ENCODE measurements around the gene GTF3C5. TPM values are rescaled to one million over a fixed set of nuclear protein-coding genes. Genes with fewer than 3 reads are reported as not detected.

Gene GTF3C5
- total and polyA plus RNA-seq, 9 of the 15 experiments (the other 6 are each of a cell fraction or from before 2014, with no cell fraction given): 3.8 to 118 (median 83.7) TPM

DNA sequence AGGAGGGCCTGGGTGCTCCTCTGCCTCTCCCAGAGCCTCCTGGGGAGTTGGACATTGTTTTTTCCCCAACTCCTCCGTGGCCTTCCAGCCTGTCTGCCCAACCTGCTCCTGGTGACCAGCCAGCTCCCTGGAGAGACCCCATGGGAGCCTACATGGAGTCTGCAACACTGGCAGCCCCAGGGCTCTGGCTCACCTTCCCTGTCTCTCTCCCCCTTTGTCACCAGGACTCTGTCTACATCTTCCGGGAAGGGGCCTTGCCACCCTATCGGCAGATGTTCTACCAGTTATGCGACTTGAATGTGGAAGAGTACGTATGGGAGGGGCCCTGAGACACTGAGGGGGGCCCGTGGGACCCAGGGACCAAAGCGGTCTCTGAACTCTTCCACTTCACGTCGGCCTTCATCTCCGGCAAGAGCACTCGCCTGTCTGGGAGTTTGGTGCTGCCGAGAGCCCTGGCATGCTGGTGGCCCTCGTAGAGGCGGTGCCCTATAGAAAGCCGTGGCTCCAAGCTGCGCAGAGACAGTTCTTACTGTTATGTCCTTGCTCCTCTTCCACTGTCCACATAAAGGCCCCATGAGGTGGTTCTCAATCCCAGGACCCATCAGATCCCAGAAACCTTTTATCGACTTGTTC is 25.1 kb downstream of the GTF3C5 start (continued):
- TF ChIP-seq ZNF174 (CRISPR knock-in tag; IDR thresholded peaks at IDR 0.05): no peak

DNA sequence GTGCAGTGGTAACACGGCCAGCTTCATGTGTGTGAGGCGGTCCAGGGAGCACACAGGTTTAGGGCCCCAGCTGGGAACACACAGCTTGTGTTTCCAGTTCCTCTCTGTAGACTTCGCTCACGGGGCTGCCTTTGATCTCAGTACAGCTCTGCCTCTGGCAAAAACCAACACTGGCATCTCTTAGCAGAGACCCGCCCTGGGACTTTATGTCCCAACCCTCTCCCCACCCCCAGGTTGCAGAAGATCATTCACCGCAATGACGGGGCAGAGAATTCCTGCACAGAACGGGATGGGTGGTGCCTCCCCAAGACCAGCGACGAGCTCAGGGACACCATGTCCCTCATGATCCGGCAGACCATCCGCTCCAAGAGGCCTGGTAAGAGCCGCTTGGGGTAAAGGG is 25.7 kb downstream of the GTF3C5 start:
- Histone ChIP-seq H2AFZ (ENCODE audit: low read depth, low read length) (no peak overlapping the region), H3K36me3 (ENCODE audit: control insufficient read depth, insufficient read depth, low read length) (peaks cover 65% of the 10 kb centered on the region; the same call in 2 of the 3 replicates), H3K9ac (ENCODE audit: insufficient read depth in 1 of 2, low read depth in 2 of 2, low read length in 2 of 2) (0 out of 4 replicates have a peak overlapping the region, but pooled peaks of 1 of the 2 experiments have one; percentile 32), H4K20me1 (replicated peaks; ENCODE audit: control insufficient read depth, insufficient read depth, low read length) (no peaks in the 10 kb centered on the region; the same call in 1 of the 2 replicates), H3K79me2 (ENCODE audit: control insufficient read depth, insufficient read depth, low read length) (no peaks in the 10 kb centered on the region), H3K9me1 (ENCODE audit: control insufficient read depth, insufficient read depth, low read length) (no peaks in the 10 kb centered on the region), H3K27ac (ENCODE audit: extremely low read depth, low read depth, low read length) (no peak overlapping the region), H3K9me3 (replicated peaks; ENCODE audit: control insufficient read depth, insufficient read depth, low read depth, low read length) (no peaks in the 10 kb centered on the region), H3K4me1 (replicated peaks in 1 of 2; ENCODE audit: control insufficient read depth in 2 of 2, insufficient read depth in 2 of 2, low read length in 2 of 2) (peaks cover 20 to 50% of the 10 kb centered on the region in 2 experiments), H3K27me3 (ENCODE audit: control insufficient read depth in 2 of 2, insufficient read depth in 2 of 2, low read length in 2 of 2) (no peaks in the 10 kb centered on the region), H3K4me3 (no peak overlapping the region), H3K4me2 (ENCODE audit: insufficient read depth, low read length) (no peak overlapping the region)
- POLR2A ChIA-PET: interaction anchor here (0.8 to 0.9 kb wide), 2 partner anchors 16 to 24 kb away, joined by 3 read pairs; no protein-coding TSS in a partner anchor
- in situ Hi-C loops (cut with MboI): no loop called here
- CTCF ChIA-PET (ENCODE audit: low intra/inter-chr PET ratio): no interaction called here
- ATAC-seq (no peak), DNase-seq (ENCODE audit: extremely low read depth in 1 of 4, low spot score in 3 of 4) (no peak), FAIRE-seq (no peak)
- TF ChIP-seq ZNF766 (CRISPR knock-in tag; conservative IDR thresholded peaks at IDR 0.05): no peak
- TF ChIP-seq, protein P1, sequence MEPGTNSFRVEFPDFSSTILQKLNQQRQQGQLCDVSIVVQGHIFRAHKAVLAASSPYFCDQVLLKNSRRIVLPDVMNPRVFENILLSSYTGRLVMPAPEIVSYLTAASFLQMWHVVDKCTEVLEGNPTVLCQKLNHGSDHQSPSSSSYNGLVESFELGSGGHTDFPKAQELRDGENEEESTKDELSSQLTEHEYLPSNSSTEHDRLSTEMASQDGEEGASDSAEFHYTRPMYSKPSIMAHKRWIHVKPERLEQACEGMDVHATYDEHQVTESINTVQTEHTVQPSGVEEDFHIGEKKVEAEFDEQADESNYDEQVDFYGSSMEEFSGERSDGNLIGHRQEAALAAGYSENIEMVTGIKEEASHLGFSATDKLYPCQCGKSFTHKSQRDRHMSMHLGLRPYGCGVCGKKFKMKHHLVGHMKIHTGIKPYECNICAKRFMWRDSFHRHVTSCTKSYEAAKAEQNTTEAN (CRISPR knock-in tag; IDR thresholded peaks at IDR 0.05): no peak
- TF ChIP-seq, protein P2, sequence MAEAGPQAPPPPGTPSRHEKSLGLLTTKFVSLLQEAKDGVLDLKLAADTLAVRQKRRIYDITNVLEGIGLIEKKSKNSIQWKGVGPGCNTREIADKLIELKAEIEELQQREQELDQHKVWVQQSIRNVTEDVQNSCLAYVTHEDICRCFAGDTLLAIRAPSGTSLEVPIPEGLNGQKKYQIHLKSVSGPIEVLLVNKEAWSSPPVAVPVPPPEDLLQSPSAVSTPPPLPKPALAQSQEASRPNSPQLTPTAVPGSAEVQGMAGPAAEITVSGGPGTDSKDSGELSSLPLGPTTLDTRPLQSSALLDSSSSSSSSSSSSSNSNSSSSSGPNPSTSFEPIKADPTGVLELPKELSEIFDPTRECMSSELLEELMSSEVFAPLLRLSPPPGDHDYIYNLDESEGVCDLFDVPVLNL (CRISPR knock-in tag; IDR thresholded peaks at IDR 0.05; ENCODE audit: low read depth): no peak
- no peak for TF ChIP-seq ZNF316 (IDR thresholded peaks at IDR 0.05)
- no peak for TF ChIP-seq TAF7 (tag; IDR thresholded peaks at IDR 0.05)
- no peak for TF ChIP-seq ZNF695 (CRISPR knock-in tag; IDR thresholded peaks at IDR 0.05)
- TF ChIP-seq HNRNPK (IDR thresholded peaks at IDR 0.05; ENCODE audit: low read depth, low read length, poor library complexity, severe bottlenecking): no peak
- no peak for TF ChIP-seq CBFA2T3 (IDR thresholded peaks at IDR 0.05)
- no peak for TF ChIP-seq RCOR1 (IDR thresholded peaks at IDR 0.05; ENCODE audit: borderline replicate concordance in 1 of 2, low read depth in 2 of 2, low read length in 2 of 2)
- TF ChIP-seq GTF2E2 (tag; IDR thresholded peaks at IDR 0.05): no peak
- TF ChIP-seq RUNX1 (IDR thresholded peaks at IDR 0.05; ENCODE audit: low read depth): no peak
- no peak for TF ChIP-seq KDM2B (CRISPR knock-in tag; IDR thresholded peaks at IDR 0.05)
- no peak for TF ChIP-seq NCOA2 (IDR thresholded peaks at IDR 0.05; ENCODE audit: partially characterized antibody in 2 of 2)
- TF ChIP-seq NELFE (IDR thresholded peaks at IDR 0.05; ENCODE audit: insufficient read depth, insufficient read length): no peak
- TF ChIP-seq POLR2AphosphoS2 (IDR thresholded peaks at IDR 0.05; ENCODE audit: low read length): no peak
- TF ChIP-seq ZC3H4 (CRISPR knock-in tag; IDR thresholded peaks at IDR 0.05; ENCODE audit: borderline replicate concordance): no peak
- TF ChIP-seq STAG1 (CRISPR knock-in tag; IDR thresholded peaks at IDR 0.05; ENCODE audit: borderline replicate concordance): no peak
- no peak for TF ChIP-seq CTBP1 (IDR thresholded peaks at IDR 0.05; ENCODE audit: borderline replicate concordance)
- TF ChIP-seq GABPB2 (CRISPR knock-in tag; conservative IDR thresholded peaks at IDR 0.05): no peak
- TF ChIP-seq LEF1 (IDR thresholded peaks at IDR 0.05): no peak
- no TSS peak for BruUV-seq (replicated peaks)
- intact Hi-C loops (cut with micrococcal nuclease): no loop called here
- 94% methylated on average over 13 of the region's 13 CpGs for WGBS (ENCODE audit: insufficient coverage, low coverage, missing lambda C conversion rate)
